Thyroid gland (tissue), 4 donors: ENCODE data around the gene COL10A1. TPM values are rescaled to one million over a fixed set of nuclear protein-coding genes. Genes with fewer than 3 reads are reported as not detected.

ENCODE experiments used
- DNase-seq, 2 donors: peaks; one replicate each; pipeline ENCODE4 v3.0.0-alpha.2; 2019
- H3K27ac ChIP-seq, 3 donors: fragments of 200-600 bp; sonication (generic); 1 replicate in 2 of 3; 2 replicates in 1 of 3; pipeline ENCODE4 v1.5.1; 2016 to 2019; ENCODE audit warnings: mild to moderate bottlenecking in 1 of 3, moderate library complexity in 1 of 3
- H3K27me3 ChIP-seq: fragments of 200-600 bp; sonication (generic); one replicate; pipeline ENCODE4 v1.5.1; 2019
- H3K36me3 ChIP-seq, 2 donors: fragments of 200-600 bp; sonication (generic); one replicate each; pipeline ENCODE4 v1.5.1; 2016 to 2019
- H3K4me1 ChIP-seq, 2 donors: fragments of 200-600 bp; sonication (generic); one replicate each; pipeline ENCODE4 v1.5.1; 2017 to 2019
- H3K4me3 ChIP-seq, 3 donors: fragments of 200-600 bp; sonication (generic); replicated peaks in 1 of 3; 1 replicate in 2 of 3; 2 replicates in 1 of 3; pipeline ENCODE4 v1.5.1; 2016; ENCODE audit warnings: mild to moderate bottlenecking in 1 of 3
- H3K9me3 ChIP-seq: fragments of 200-600 bp; sonication (generic); one replicate; pipeline ENCODE4 v1.5.1; 2017
- POLR2A ChIP-seq, 2 donors: fragments of 450-650 bp; IDR thresholded peaks; one replicate each; pipeline ENCODE4 v1.6.1; 2017; ENCODE audit warnings: antibody characterized with exemption in 2 of 2, mild to moderate bottlenecking in 2 of 2, moderate library complexity in 1 of 2
- WGBS, 2 donors: methylation state at CpG; one replicate each; pipeline ENCODE4 v1.1.5; 2017; 5-methylcytosine and 5-hydroxymethylcytosine counted together
- intact Hi-C: fragments of 100-400 bp; cut with DNase I; formaldehyde crosslinking; loops from one replicate; pipeline ENCODE4 v1.15.1; 2023
- total RNA-seq, 4 donors: library from RNA; depleted of rRNA; stranded (reverse); fragments of >200 nt; gene quantifications; one replicate each; pipeline ENCODE4 v1.2.3, GENCODE V29; 2016
- TF ChIP-seq, protein P1 (sequence below), 6 experiments: fragments of 200-600 bp in 3 of 6; fragments of 450-650 bp in 3 of 6; sonication (generic) in 3 of 6; IDR thresholded peaks; one replicate each; pipeline ENCODE4 v1.5.1; 2016 to 2019; ENCODE audit warnings: antibody characterized with exemption in 6 of 6, mild to moderate bottlenecking in 2 of 6, inconsistent platforms in 1 of 6, moderate library complexity in 1 of 6

COL10A1 gene
- total RNA-seq, 4 donors from 2014 or later, result 0.78 TPM; not detected in 3

DNA sequence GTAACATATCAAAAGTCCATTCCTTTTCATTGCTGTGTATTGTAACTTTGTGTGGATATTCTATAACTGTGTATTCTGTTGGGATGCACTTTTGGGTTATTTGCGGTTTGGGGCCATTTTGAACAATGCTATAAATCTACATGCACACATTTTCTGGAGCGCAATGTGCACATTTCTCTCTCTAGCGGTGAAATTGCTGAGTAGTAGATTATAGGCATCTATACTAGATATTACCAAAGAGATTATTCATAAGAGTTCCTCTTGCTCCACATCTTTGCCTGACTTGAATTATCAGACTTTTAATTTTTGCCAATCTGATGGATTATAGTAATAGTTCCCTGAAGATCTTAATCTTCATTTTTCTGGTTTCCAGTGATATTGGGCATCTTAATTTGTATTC lies 47.0 kb downstream of the COL10A1 start:
- no peak for DNase-seq
- no peak for TF ChIP-seq POLR2A (IDR thresholded peaks at IDR 0.05)
- TF ChIP-seq, protein P1, sequence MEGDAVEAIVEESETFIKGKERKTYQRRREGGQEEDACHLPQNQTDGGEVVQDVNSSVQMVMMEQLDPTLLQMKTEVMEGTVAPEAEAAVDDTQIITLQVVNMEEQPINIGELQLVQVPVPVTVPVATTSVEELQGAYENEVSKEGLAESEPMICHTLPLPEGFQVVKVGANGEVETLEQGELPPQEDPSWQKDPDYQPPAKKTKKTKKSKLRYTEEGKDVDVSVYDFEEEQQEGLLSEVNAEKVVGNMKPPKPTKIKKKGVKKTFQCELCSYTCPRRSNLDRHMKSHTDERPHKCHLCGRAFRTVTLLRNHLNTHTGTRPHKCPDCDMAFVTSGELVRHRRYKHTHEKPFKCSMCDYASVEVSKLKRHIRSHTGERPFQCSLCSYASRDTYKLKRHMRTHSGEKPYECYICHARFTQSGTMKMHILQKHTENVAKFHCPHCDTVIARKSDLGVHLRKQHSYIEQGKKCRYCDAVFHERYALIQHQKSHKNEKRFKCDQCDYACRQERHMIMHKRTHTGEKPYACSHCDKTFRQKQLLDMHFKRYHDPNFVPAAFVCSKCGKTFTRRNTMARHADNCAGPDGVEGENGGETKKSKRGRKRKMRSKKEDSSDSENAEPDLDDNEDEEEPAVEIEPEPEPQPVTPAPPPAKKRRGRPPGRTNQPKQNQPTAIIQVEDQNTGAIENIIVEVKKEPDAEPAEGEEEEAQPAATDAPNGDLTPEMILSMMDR (IDR thresholded peaks at IDR 0.05), result no peak
- H3K27me3 ChIP-seq, result no peaks in the 10 kb centered on the region
- no peaks in the 10 kb centered on the region for H3K9me3 ChIP-seq
- H3K27ac ChIP-seq, result no peak overlapping the region
- H3K4me1 ChIP-seq, result no peaks in the 10 kb centered on the region
- intact Hi-C loops, result no loop called here
- 98 to 100% methylated on average over 3 of the region's 3 CpGs for whole genome bisulfite sequencing, 2 donors
- H3K4me3 ChIP-seq, result no peak overlapping the region
- H3K36me3 ChIP-seq, result no peaks in the 10 kb centered on the region

DNA sequence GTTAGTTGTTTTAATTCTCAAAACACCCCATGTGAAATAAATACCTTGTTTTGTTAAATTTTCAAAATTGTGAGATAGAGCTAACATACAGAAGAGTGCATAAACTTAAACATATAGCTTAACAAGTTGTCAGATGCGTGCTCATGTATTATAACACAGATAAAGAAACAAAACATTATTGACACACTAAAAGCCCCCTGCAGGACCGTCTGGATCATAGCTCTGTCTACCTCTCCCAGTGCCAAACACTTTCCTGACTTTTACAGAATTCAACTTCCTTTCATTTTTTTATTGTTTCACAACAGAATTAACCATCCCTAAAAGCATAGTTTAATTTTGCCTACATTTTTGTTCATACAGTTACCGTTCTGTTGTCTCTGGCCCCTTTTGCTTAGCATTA lies 47.4 kb downstream of the COL10A1 start:
- Histone ChIP-seq H3K4me3 (no peak overlapping the region), H3K36me3 (no peaks in the 10 kb centered on the region), H3K27me3 (no peaks in the 10 kb centered on the region), H3K4me1 (no peaks in the 10 kb centered on the region), H3K27ac (no peak overlapping the region), H3K9me3 (no peaks in the 10 kb centered on the region)
- intact Hi-C loops, result no loop called here
- TF ChIP-seq, protein P1 (IDR thresholded peaks at IDR 0.05), result no peak
- no peak for TF ChIP-seq POLR2A (IDR thresholded peaks at IDR 0.05)
- DNase-seq, result no peak
- WGBS, 2 donors, result 63 to 76% methylated on average over 3 of the region's 3 CpGs

DNA sequence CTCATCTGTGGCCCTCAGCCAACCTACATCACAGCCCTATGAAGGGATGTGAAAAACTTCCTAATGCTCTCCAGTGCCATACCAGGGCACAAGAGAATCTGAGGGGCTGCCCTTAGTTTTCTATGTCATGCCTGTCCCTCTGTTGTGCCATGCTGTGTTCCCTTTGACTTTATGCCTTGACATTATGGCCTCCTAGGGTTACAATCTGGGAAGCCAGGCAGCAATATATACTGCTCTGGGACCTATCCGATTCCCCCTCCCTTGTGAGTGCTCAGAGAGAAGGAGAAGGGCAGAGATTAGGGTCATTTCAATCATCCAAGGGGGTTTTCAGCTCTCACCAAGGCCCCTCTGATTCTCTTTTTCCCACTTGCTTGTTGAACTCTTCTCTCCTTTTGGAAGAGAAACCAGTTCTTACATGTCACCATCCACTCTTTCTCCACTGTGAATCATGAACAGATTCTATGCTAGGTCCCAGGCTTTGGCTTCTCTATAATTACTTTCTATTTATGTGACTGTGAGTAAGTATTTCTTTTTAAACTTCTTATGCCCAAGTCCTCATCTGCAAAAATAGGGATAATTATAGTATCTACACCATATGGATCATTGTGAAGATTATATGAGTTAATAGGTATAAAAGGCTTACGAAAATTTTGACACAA lies 51.1 kb downstream of the COL10A1 start:
- no peaks in the 10 kb centered on the region for H3K9me3 ChIP-seq
- WGBS, 2 donors, result 85 to 88% methylated on average over 2 of the region's 2 CpGs
- H3K4me3 ChIP-seq, result no peak overlapping the region
- no peaks in the 10 kb centered on the region for H3K36me3 ChIP-seq
- intact Hi-C loops, result no loop called here
- no peak for DNase-seq
- H3K27me3 ChIP-seq, result no peaks in the 10 kb centered on the region
- no peak overlapping the region for H3K27ac ChIP-seq
- no peaks in the 10 kb centered on the region for H3K4me1 ChIP-seq
- no peak for TF ChIP-seq POLR2A (IDR thresholded peaks at IDR 0.05)
- TF ChIP-seq, protein P1 (IDR thresholded peaks at IDR 0.05), result no peak

DNA sequence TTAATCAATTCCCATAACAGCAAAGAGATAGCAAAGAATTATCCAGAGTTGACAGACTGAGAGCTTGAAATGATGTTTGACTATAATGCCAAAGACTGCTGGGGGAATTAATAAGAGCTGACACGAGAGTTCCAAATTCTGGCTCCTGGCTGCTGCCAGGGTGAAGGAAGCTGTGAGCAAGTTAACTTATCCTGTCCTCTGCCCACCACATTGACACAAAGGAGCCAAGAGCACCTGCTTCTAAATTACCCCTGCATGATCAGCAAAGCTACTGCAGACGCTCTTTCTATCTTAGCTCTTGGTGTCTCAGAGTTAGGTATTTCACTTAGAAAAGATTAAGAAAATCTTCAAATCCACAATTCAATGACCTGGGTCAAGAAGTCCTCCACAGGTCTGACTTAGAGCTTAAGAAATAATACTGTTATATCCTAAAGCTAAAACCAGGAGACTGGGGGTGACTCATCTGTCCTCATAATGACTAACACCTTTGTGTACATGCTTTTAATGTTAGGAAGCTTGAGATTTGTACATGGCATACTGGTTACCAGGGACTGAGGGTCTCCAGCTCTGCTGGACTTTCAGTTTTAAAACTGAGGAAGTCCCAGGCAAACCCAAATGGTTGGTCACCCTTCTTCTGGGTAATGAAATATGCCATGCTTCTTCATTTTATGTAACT lies 52.0 kb downstream of the COL10A1 start:
- WGBS, 2 donors, result 83 to 91% methylated on average over 2 of the region's 2 CpGs
- H3K36me3 ChIP-seq, result no peaks in the 10 kb centered on the region
- no peak overlapping the region for H3K4me3 ChIP-seq
- H3K27me3 ChIP-seq, result no peaks in the 10 kb centered on the region
- H3K27ac ChIP-seq, result no peak overlapping the region
- no peak for TF ChIP-seq POLR2A (IDR thresholded peaks at IDR 0.05)
- TF ChIP-seq, protein P1 (IDR thresholded peaks at IDR 0.05), result no peak
- DNase-seq, result no peak
- H3K9me3 ChIP-seq, result no peaks in the 10 kb centered on the region
- no peaks in the 10 kb centered on the region for H3K4me1 ChIP-seq
- intact Hi-C loops, result no loop called here

DNA sequence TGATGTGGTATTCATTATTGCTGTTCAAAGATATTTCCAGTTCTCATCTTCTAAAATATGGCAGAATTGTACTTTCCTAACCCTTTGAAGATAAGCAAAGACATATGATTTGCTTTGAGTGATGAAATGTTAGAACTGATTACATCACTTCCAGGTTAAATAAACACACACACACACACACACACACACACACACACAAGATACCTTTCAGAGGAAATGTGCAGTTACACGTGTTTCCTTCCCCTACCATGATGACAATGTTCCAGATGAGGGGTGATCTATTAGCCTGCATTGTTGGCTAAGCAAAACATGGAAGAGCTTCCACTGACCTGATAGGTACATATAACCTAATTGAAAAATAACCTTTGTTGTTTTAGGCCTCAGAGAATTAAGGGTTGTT lies 53.6 kb downstream of the COL10A1 start:
- no peaks in the 10 kb centered on the region for H3K4me1 ChIP-seq

More for the DNA sequence above, 53.6 kb downstream of the COL10A1 start:
- H3K9me3 ChIP-seq, result no peaks in the 10 kb centered on the region
- TF ChIP-seq, protein P1 (IDR thresholded peaks at IDR 0.05), result no peak
- TF ChIP-seq POLR2A (IDR thresholded peaks at IDR 0.05), result no peak
- intact Hi-C loops, result no loop called here
- H3K36me3 ChIP-seq, result no peaks in the 10 kb centered on the region
- DNase-seq, result no peak
- 33 to 35% methylated on average over 1 of the region's 1 CpG for WGBS, 2 donors
- H3K4me3 ChIP-seq, result no peak overlapping the region
- H3K27ac ChIP-seq, result no peak overlapping the region
- no peaks in the 10 kb centered on the region for H3K27me3 ChIP-seq
